NT2/D1 (cell line): Measurements from ENCODE around the gene DUSP5.

Source experiments
- SUZ12 ChIP-seq: IDR thresholded peaks from 2 replicates; pipeline ENCODE4 v1.6.1; 2011; ENCODE audit not compliant: insufficient read length, insufficient read depth; ENCODE audit errors: extremely low read depth
- YY1 ChIP-seq: IDR thresholded peaks from 2 replicates; pipeline ENCODE4 v1.6.1; 2011; ENCODE audit not compliant: insufficient read length, insufficient read depth

GRCh38 chr10:110560012-110560411 is 62.3 kb downstream of the DUSP5 start:
- no peak for TF ChIP-seq YY1
- TF ChIP-seq SUZ12 = no peak
